HG02840 (cell line): ENCODE measurements around the gene RNF214.
"Not testable (repeated sequence)": the region's sequence is repeated elsewhere in the genome, so short reads cannot be mapped to it uniquely, and the experiment has no call there.

Experiments
- ATAC-seq: cut with Tn5 transposase; IDR thresholded peaks from one replicate; pipeline ENCODE4 v1.9.1; 2021; ENCODE audit warnings: mild to moderate bottlenecking, moderate library complexity, moderate number of reproducible peaks; ENCODE audit not compliant: unreplicated experiment, low FRiP score

RNF214 gene

DNA sequence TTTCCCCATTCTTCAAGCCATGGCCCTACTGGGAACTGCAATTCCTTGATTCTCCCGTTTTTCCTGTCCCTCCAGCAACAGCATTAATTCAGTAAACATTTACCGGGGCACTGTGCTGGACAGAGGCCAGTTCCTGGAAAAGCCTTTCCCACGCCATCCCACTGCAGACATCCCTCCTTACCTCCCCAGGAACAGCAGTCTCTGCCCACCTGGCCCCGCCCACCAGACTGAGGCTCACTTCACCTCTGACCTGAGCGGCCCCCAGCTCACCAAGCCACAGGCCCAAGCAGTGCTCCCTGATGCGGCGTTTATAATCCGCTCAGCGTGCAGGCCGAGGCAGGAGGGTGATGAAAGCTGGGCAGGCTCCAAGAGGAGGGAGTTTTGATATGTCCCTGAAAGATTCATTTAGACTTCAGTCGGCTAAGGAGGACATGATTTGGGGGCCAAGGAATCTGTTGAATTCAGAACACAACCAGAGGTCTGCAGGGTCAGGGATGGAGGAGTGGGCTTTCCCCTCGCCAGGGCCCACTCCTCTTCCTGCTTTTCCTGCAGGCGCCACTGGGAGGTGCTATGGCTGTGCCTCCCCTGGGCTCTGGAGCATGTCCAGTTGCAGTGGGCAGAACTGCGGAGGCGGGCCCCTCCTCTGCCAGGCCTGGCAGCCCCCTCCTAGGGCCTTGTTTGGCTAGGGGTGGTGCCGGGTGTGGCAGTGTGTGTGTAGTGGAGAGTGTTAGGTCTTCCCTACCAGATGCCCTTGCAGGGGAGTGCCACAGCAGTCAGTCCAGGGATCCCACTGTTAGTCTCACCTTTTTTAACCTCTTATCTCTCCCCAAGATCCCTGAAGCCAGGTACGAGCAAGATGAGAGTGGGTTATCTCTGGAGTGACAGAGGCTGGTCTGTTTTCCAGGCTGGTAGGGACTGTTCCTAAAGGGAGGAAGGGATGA, 34.7 kb upstream of the RNF214 start:
- no peak for ATAC-seq

- no peak for ATAC-seq
Observed at GRCh38 chr11:117198613-117199012, 33.9 kb upstream of the RNF214 start.

DNA sequence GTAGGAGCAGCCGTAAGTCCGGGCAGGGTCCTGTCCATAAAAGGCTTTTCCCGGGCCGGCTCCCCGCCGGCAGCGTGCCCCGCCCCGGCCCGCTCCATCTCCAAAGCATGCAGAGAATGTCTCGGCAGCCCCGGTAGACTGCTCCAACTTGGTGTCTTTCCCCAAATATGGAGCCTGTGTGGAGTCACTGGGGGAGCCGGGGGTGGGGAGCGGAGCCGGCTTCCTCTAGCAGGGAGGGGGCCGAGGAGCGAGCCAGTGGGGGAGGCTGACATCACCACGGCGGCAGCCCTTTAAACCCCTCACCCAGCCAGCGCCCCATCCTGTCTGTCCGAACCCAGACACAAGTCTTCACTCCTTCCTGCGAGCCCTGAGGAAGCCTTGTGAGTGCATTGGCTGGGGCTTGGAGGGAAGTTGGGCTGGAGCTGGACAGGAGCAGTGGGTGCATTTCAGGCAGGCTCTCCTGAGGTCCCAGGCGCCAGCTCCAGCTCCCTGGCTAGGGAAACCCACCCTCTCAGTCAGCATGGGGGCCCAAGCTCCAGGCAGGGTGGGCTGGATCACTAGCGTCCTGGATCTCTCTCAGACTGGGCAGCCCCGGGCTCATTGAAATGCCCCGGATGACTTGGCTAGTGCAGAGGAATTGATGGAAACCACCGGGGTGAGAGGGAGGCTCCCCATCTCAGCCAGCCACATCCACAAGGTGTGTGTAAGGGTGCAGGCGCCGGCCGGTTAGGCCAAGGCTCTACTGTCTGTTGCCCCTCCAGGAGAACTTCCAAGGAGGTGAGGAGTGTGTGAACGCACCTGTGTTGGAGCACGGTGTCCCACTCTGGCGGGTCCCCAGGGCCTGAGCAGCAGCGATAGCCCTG, 33.2 kb upstream of the RNF214 start, which contains the start of gene TAGLN:
Gene TAGLN (plus strand): TSS at position 318 of the 863 bp plus-strand sequence. CDS start 3,644 bp downstream, outside the sequence.
- no peak for ATAC-seq

DNA sequence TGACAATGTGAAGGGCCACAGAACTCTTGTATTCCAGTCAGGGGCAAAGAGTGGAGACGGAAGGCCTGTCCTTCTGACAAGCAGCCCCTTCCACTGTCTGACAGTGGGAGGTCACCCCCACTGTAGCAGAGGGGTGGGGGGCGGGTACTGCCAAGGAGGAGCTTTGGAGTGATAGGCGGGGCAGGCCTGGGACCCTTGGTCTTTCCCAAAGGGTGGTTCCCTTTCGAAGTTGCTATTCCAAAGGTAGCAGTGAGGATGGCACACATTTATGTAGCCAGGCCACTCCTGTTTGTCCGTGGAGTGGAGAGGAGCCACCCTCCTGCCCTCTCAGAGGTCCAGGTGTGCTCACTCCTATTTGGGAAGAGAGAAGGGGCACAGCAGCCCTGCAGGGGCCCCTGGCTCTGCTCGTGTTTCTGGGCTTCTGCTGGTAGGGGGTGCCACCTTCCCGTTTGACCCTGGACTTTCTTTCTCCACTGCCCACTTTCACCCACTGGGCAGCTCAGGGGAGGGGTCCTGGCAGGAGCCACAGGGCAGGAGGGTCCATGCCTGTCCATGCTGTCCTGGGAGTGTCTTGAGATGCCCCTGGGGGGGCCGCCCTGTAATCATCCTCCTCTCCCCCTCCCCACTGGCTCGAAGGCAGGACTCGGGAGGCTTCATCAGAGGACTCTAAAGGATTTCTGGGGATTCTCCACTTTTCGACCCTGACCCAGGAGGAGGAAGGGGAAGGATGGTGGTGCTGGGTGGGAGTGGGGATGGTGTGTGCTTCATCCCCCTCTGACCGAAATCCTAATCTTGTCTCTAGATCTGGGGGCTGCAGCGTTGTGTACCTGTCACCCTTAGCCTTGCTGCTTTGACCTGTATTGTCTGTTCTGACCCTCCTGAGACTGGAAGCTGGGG, 32.3 kb upstream of the RNF214 start:
- no peak for ATAC-seq

DNA sequence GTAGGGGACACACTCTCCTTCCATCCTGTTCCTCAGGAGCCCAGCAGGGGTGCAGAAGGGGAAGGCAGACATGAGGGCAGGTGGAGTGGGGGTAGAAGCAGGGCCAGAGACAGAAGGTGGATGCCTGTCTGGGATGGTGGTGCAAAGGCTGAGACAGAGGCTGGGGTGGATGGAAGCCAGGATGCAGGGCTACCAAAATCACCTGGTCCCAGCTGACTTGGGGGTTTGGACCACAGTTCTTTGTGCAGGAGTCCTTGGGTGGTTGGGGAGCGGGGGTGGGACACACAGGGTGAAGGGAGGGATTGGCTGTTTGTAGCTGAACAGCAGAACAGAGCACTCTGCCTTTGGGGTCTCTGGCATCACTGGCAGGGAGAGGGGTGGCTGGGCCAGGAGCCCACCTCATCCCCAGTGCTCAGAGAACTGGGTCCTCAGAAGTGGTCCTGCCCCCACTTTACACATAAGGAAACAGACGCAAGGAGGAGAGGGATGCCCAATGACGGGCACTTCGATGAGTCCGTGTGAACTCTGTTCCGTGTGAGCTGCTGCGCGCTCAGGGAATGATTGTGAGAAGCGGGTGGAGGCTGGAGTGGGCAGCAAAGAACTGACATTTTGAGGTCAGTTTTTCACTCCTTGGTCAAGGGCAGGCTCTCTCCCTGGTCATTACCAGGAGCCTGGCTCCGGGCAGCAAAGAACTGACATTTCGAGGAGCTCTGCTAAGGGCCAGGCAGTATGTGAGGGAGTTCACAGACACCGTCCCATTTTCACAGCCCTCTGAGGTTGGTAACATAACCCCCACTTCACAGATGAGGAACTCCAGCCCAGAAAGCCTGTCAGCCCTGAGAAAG, 31.4 kb upstream of the RNF214 start:
- no peak for ATAC-seq

DNA sequence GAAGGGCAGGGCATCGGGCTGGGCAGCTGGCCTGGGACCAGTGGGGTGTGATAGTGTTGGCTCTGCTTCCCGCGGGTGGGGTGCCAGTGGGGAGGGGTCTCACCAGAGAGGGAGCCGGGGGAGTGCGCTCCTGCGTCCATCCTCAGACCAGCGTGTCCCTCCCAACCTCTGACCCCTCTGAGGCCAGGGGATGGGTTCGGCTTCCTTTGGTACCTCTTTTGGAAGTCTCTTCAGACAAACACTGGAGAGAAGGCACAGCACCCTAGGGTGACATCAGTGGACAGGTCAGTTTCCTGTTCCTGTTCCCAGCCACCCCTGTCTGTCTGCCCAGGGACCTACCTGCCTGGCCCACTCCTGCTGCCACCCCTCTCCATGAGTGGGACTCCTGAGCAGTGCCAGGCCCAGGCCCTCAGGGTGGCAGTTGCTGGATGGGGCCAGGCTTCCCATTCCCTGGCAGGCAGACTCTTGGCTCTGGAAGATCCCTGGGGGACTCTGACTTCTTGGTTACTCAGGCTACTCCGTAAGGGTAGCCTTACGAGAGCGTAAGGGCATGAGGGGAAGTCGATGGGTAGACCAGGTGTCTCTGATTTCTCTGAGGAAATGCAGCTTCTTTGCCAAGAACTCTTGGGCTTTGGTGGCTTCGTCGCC, 30.7 kb upstream of the RNF214 start:
- no peak for ATAC-seq

GRCh38 chr11:117202386-117203068, 29.9 kb upstream of the RNF214 start:
- no peak for ATAC-seq

DNA sequence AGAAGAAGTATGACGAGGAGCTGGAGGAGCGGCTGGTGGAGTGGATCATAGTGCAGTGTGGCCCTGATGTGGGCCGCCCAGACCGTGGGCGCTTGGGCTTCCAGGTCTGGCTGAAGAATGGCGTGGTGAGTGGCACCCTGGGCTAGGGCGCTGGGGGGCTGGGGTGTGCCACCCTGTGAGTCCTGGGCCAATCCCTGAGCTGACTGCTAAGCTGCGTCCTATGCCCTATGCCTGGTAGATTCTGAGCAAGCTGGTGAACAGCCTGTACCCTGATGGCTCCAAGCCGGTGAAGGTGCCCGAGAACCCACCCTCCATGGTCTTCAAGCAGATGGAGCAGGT, 29.4 kb upstream of the RNF214 start:
- ATAC-seq = no peak

DNA sequence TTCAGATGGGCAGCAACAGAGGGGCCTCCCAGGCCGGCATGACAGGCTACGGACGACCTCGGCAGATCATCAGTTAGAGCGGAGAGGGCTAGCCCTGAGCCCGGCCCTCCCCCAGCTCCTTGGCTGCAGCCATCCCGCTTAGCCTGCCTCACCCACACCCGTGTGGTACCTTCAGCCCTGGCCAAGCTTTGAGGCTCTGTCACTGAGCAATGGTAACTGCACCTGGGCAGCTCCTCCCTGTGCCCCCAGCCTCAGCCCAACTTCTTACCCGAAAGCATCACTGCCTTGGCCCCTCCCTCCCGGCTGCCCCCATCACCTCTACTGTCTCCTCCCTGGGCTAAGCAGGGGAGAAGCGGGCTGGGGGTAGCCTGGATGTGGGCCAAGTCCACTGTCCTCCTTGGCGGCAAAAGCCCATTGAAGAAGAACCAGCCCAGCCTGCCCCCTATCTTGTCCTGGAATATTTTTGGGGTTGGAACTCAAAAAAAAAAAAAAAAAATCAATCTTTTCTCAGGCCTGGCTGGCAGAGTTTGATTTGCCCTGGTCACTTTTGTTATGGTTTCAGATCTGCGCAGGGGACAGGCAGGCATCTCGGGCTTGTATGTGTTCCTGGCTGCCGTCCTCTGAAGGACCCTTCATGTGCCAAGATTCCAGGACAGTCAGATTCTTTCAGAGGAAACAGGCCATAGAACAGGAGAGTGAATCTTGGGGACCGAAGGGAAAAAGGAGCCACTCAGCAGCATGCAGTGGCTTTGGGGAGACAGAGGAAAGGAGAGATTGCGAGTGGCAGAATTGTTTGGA, 28.0 kb upstream of the RNF214 start:
- no peak for ATAC-seq

- no peak for ATAC-seq
Observed at GRCh38 chr11:117205211-117205818, 27.2 kb upstream of the RNF214 start.

DNA sequence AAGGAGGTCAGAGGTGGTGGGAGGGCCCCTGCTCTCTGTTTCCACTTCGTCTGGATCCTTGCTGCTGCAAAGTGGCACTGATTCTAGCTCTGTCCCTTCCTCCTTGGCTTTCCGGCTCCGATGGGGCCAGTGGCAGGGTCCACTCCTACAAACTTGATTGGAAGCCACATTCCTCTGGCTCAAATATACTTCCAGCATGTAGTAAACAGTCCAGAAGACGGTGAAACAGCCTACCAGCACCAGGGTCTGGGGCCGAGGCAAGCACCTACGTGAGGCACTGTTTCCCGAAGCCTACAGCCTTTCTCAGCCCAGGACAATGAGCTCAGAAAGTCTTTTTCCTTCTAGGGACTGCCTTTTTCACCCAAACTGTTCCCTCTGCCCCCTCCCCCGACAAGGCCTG, 26.4 kb upstream of the RNF214 start:
- not testable (repeated sequence) for ATAC-seq

DNA sequence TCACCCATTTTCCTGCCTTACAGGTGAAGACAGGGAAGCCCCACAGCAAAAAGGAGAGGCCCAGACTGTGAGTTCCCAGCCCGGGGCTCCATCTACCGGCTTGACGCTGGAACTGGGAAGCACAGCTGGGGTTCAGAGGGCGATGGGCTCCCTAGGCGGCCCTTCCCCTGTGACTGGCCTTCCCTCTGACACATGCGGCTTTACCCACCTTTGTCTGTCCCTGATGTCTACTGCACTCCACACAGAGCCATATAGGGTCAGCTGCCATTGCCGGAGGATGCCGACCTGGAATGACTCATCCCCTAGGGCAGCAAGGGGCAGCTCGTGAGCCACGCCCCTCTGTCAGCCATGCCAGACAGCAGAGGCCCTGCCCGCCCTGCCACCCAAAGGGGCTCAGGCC, 25.6 kb upstream of the RNF214 start:
- ATAC-seq = not testable (repeated sequence)

DNA sequence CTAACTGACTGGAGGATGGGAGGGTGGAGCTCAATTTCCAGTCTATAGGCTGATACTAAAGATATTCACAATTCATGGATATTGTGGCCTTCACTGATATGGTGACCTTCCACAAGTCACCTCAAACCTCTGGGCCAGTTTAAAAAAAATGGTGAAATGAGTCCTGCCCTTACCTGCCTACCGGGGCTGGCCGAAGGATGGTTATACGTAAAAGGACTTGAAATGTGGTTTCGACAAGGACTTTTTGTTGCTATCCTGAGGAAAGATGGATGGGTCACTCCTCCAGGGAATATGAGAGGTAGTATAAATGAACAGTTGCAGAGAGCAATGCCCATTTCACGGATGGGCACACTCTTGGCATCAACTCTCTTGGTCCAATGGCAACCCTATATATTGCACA, 25.0 kb upstream of the RNF214 start:
- not testable (repeated sequence) for ATAC-seq

DNA sequence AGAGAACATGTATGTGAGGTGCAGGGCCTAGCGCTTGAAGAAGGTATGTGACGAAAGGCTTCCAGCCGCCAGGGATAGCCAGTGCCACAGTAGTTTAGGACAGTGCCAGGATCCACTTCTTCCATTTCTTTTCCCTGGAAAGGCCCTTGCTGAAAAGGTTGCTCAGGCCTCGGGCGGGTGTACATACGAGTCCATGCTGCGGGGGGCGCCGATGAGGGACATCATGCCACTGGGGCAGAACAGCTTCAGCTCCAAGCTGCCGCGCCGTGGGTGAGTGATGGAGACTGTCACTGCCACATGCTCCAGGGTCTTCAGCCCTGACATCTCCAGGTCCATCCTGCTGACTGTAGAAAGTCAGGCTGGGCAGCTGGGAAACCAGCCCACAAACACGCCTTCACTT, 23.8 kb upstream of the RNF214 start:
- ATAC-seq = not testable (repeated sequence)

DNA sequence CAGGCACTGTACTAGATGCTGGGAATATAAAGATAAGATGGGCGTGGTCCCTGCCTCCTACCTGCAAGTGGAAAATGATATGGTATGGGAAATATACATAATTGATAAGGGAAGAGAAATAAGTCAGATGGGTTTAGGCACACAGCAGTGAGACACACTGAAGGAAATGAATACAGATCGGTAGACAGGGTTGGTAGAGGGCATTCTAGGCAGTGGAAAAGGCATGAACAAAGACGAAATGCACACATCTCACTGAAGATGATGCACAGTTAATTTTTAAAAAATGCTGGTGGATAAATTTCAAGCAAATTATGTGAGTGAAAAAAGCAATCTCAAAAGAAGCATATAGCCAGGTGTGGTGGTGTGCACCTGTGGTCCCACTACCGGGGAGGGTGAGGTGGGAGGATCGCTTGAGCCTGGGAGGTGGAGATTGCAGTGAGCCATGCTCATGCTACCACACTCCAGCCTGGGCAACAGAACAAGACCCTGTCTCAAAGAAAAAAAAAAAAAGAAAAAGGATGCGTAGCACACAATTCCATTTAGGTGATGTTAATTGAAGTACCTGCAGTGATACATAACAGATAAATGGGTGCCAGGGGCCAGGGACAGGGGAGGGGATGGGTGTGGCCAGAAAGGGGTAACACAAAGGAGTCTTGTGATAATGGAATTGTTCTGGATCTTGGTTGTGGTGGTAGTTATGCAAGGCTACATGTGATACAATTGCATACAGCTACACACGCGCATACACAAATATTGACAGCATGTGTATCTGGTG, 22.9 kb upstream of the RNF214 start:
- not testable (repeated sequence) for ATAC-seq

DNA sequence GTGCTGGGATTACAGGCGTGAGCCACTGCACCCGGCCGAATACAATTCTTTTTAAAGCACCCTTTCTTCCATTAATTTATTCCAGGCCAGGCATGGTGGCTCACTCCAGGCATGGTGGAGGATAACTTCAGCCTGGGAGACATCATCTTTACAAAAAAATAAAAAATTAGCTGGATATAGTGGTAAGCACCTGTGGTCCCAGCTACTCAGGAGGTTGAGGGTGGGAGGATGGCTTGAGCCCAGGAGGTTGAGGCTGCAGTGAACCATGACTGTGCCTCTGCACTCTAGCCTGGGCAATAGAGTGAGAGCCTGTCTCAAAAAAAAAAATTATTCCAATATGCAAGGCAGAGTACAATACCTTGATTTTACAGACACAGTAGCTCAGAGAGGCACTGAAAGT, 21.9 kb upstream of the RNF214 start:
- no peak for ATAC-seq
